ENCODE data around the gene RHBG. TPM values are rescaled to one million over a fixed set of nuclear protein-coding genes. Genes with fewer than 3 reads are reported as not detected.

RHBG gene
- total RNA-seq, 4 donors from 2014 or later: 7.4 to 14.8 (median 8.1) TPM

GRCh38 chr1:156400191-156400935 is 31.4 kb downstream of the RHBG start:
- Histone ChIP-seq H3K36me3 (no peaks in the 10 kb centered on the region), H3K27me3 (peaks cover 46% of the 10 kb centered on the region), H3K4me3 (no peak overlapping the region), H3K4me1 (no peaks in the 10 kb centered on the region), H3K27ac (no peak overlapping the region), H3K9me3 (no peaks in the 10 kb centered on the region)
- TF ChIP-seq POLR2AphosphoS5 (IDR thresholded peaks at IDR 0.05) (no peak), CTCF (IDR thresholded peaks at IDR 0.05) (no peak), EP300 (IDR thresholded peaks at IDR 0.05) (no peak), POLR2A (IDR thresholded peaks at IDR 0.05) (no peak)
- WGBS: 61% methylated on average over 14 of the region's 25 CpGs
- DNase-seq (ENCODE audit: low spot score in 2 of 2): no peak

- 70% methylated on average over 6 of the region's 6 CpGs for WGBS
- H3K9me3 ChIP-seq: no peaks in the 10 kb centered on the region
- peaks cover 54% of the 10 kb centered on the region for H3K27me3 ChIP-seq
- H3K4me3 ChIP-seq: no peak overlapping the region
- H3K27ac ChIP-seq: no peak overlapping the region
- no peaks in the 10 kb centered on the region for H3K4me1 ChIP-seq
- H3K36me3 ChIP-seq: no peaks in the 10 kb centered on the region
- DNase-seq (ENCODE audit: low spot score in 2 of 2): no peak
- no peak for TF ChIP-seq POLR2A (IDR thresholded peaks at IDR 0.05)
- TF ChIP-seq POLR2AphosphoS5 (IDR thresholded peaks at IDR 0.05): no peak
- TF ChIP-seq EP300 (IDR thresholded peaks at IDR 0.05): no peak
- TF ChIP-seq CTCF (IDR thresholded peaks at IDR 0.05): no peak
These were observed 32.1 kb downstream of the RHBG start for GRCh38 chr1:156401041-156401574.

- H3K9me3 ChIP-seq: no peaks in the 10 kb centered on the region
- H3K27ac ChIP-seq: no peak overlapping the region
- 49% methylated on average over 3 of the region's 3 CpGs for WGBS
- no peak for TF ChIP-seq EP300 (IDR thresholded peaks at IDR 0.05)
- TF ChIP-seq CTCF (IDR thresholded peaks at IDR 0.05): no peak
- no peak for TF ChIP-seq POLR2AphosphoS5 (IDR thresholded peaks at IDR 0.05)
- TF ChIP-seq POLR2A (IDR thresholded peaks at IDR 0.05): no peak
- peaks cover 59% of the 10 kb centered on the region for H3K27me3 ChIP-seq
- H3K4me3 ChIP-seq: no peak overlapping the region
- H3K4me1 ChIP-seq: no peaks in the 10 kb centered on the region
- DNase-seq (ENCODE audit: low spot score in 2 of 2): no peak
- no peaks in the 10 kb centered on the region for H3K36me3 ChIP-seq
These were observed 32.7 kb downstream of the RHBG start for GRCh38 chr1:156401681-156402081.

GRCh38 chr1:156402331-156403020 is 33.5 kb downstream of the RHBG start:
- Histone ChIP-seq H3K4me3 (no peak overlapping the region), H3K9me3 (no peaks in the 10 kb centered on the region), H3K36me3 (no peaks in the 10 kb centered on the region), H3K4me1 (no peaks in the 10 kb centered on the region), H3K27ac (no peak overlapping the region), H3K27me3 (peaks cover 67% of the 10 kb centered on the region)
- WGBS: 48% methylated on average over 6 of the region's 8 CpGs
- TF ChIP-seq EP300 (IDR thresholded peaks at IDR 0.05): no peak
- TF ChIP-seq POLR2AphosphoS5 (IDR thresholded peaks at IDR 0.05): no peak
- no peak for TF ChIP-seq CTCF (IDR thresholded peaks at IDR 0.05)
- TF ChIP-seq POLR2A (IDR thresholded peaks at IDR 0.05): no peak
- no peak for DNase-seq (ENCODE audit: low spot score in 2 of 2)

GRCh38 chr1:156405670-156406069 is 36.7 kb downstream of the RHBG start:
- H3K27me3 ChIP-seq: peaks cover 89% of the 10 kb centered on the region
- no peak overlapping the region for H3K27ac ChIP-seq
- H3K9me3 ChIP-seq: no peaks in the 10 kb centered on the region
- TF ChIP-seq POLR2AphosphoS5 (IDR thresholded peaks at IDR 0.05) (no peak), CTCF (IDR thresholded peaks at IDR 0.05) (no peak), POLR2A (IDR thresholded peaks at IDR 0.05) (no peak), EP300 (IDR thresholded peaks at IDR 0.05) (no peak)
- H3K4me3 ChIP-seq: no peak overlapping the region
- no peaks in the 10 kb centered on the region for H3K4me1 ChIP-seq
- no peak for DNase-seq (ENCODE audit: low spot score in 2 of 2)
- H3K36me3 ChIP-seq: no peaks in the 10 kb centered on the region
- WGBS: 52% methylated on average over 4 of the region's 5 CpGs

Data from suprapubic skin (tissue), 4 donors.